Measurements from ENCODE around the gene PGAP3. TPM values are rescaled to one million over a fixed set of nuclear protein-coding genes. Genes with fewer than 3 reads are reported as not detected.

PGAP3 gene
- total and polyA plus RNA-seq, 2 donors: 6.6 to 18.5 TPM

- H3K4me1 ChIP-seq (ENCODE audit: control insufficient read depth in 2 of 2, insufficient read depth in 2 of 2, low read length in 2 of 2): peaks cover 21 to 51% of the 10 kb centered on the region in 2 donors
- H3K9me3 ChIP-seq (ENCODE audit: control insufficient read depth in 2 of 2, insufficient read depth in 1 of 2, low read length in 1 of 2): peaks cover 0 to 2% of the 10 kb centered on the region in 2 donors
Observed at GRCh38 chr17:39639566-39640458, 48.0 kb downstream of the PGAP3 start.

DNA sequence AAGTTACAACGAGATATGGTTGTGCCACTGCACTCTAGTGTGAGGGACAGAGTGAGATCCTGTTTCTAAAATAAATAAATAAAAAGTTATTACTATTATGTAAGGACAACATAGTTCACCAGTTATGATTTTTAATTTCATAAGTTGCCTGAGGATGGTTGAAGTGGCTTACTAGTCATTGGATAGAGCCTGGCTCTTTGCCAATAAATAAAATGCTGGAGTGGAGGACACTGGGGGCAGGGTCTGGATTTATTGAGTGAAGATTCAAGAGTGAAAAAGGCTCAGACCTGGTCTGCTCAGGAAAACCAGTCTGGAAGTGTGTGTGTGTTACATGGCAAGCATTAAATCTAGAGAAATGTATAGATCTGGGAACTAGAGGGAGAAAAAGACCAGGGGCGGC is 48.8 kb downstream of the PGAP3 start:
- peaks cover 21 to 58% of the 10 kb centered on the region in 2 donors for H3K4me1 ChIP-seq (ENCODE audit: control insufficient read depth in 2 of 2, insufficient read depth in 2 of 2, low read length in 2 of 2)
- 92% methylated on average over 2 of the region's 2 CpGs for WGBS
- H3K4me3 ChIP-seq (ENCODE audit: low read length in 2 of 2): no peak overlapping the region

More at GRCh38 chr17:39639566-39640458, 48.0 kb downstream of the PGAP3 start:
- no peak for DNase-seq (ENCODE audit: low read depth in 6 of 9, low spot score in 9 of 9)
- Histone ChIP-seq H3K4me3 (ENCODE audit: low read length in 2 of 2) (no peak overlapping the region), H3K27ac (ENCODE audit: low read depth in 1 of 2, low read length in 1 of 2) (no peak overlapping the region), H3K36me3 (ENCODE audit: control insufficient read depth in 2 of 2, insufficient read depth in 2 of 2, low read length in 1 of 2) (peaks cover 0 to 3% of the 10 kb centered on the region in 2 donors), H3K27me3 (ENCODE audit: control insufficient read depth in 2 of 2, insufficient read depth in 1 of 2, low read length in 1 of 2) (no peaks in the 10 kb centered on the region)
- WGBS: 97% methylated on average over 11 of the region's 11 CpGs

DNA sequence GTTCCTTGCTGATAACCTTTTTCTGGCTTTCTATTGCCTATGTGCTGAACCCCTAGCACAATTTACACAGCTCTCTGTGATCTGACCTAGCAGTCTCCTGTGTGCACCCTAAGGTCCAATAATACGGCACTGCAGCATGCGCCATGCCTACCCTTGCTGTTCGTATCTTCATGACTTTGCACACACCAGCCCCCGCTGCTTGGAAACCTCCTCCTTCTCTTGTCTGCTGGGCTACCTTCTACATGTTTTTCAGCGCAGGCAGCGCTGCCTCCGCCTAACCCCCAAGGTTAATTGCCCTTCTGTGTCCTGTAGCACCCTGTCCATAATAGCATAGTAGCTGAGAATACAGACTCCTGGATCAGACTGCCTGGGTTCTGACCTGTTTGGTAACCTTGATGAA is 49.5 kb downstream of the PGAP3 start:
- peaks cover 0 to 2% of the 10 kb centered on the region in 2 donors for H3K9me3 ChIP-seq (ENCODE audit: control insufficient read depth in 2 of 2, insufficient read depth in 1 of 2, low read length in 1 of 2)
- peaks cover 21 to 64% of the 10 kb centered on the region in 2 donors for H3K4me1 ChIP-seq (ENCODE audit: control insufficient read depth in 2 of 2, insufficient read depth in 2 of 2, low read length in 2 of 2)
- H3K36me3 ChIP-seq (ENCODE audit: control insufficient read depth in 2 of 2, insufficient read depth in 2 of 2, low read length in 1 of 2): peaks cover 0 to 3% of the 10 kb centered on the region in 2 donors
- H3K27ac ChIP-seq (ENCODE audit: low read depth in 1 of 2, low read length in 1 of 2): no peak overlapping the region
- H3K4me3 ChIP-seq (ENCODE audit: low read length in 2 of 2): peak overlapping the region; percentile 88 to 92
- 97% methylated on average over 7 of the region's 7 CpGs for WGBS
- no peaks in the 10 kb centered on the region for H3K27me3 ChIP-seq (ENCODE audit: control insufficient read depth in 2 of 2, insufficient read depth in 1 of 2, low read length in 1 of 2)
- DNase-seq (ENCODE audit: low read depth in 6 of 9, low spot score in 9 of 9): no peak

More for the DNA sequence above, 48.8 kb downstream of the PGAP3 start:
- no peaks in the 10 kb centered on the region for H3K27me3 ChIP-seq (ENCODE audit: control insufficient read depth in 2 of 2, insufficient read depth in 1 of 2, low read length in 1 of 2)
- DNase-seq (ENCODE audit: low read depth in 6 of 9, low spot score in 9 of 9): no peak
- H3K9me3 ChIP-seq (ENCODE audit: control insufficient read depth in 2 of 2, insufficient read depth in 1 of 2, low read length in 1 of 2): peaks cover 0 to 2% of the 10 kb centered on the region in 2 donors
- H3K36me3 ChIP-seq (ENCODE audit: control insufficient read depth in 2 of 2, insufficient read depth in 2 of 2, low read length in 1 of 2): peaks cover 0 to 3% of the 10 kb centered on the region in 2 donors
- H3K27ac ChIP-seq (ENCODE audit: low read depth in 1 of 2, low read length in 1 of 2): no peak overlapping the region

DNA sequence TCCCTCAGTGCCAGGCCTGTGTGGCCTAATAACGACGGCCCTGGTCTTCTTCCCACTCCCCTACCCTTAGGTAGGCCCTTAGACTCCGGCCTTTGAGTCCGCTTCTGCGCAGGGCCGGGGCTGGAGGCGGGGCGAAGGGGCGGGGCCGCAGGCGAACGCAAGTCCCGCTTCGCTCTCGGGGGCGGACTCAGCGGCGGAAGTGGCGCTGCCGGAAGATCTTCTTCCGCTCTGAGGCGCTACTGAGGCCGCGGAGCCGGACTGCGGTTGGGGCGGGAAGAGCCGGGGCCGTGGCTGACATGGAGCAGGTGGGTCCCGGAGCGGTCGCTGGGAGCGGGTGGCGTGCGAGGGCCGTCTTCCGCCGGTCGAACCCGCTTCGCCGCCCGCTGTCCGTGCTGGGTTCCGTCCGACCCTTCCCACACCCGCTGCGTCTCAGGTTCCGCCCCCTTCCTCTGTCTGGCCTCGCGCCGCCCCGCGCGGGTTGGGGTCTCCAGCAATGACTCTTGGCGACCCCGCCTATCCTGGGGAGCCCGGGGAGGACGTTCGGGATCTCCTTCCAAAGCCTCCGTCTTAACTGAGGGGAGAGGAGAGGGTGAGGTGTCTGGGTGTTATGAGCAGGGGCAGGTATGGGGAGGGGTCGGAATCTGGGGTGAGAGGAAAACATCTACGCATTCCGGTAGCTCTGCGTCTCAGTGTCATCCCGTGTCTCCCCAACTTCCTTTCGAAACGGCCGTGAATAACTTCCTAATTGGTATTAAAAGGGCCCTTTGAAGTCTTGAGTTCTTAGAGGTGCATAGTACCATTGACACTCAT is 50.7 kb downstream of the PGAP3 start, which contains the start of gene STARD3:
Gene STARD3, plus strand, starts transcription at position 218 of the 810 bp plus-strand sequence. CDS start 16,388 bp downstream, outside the sequence.
- peak; percentile 65 to 94 (median 80) for DNase-seq (ENCODE audit: low read depth in 6 of 9, low spot score in 9 of 9)
- Histone ChIP-seq H3K4me3 (ENCODE audit: low read length in 2 of 2) (peak within 1 kb of the TSS; percentile 88 to 92), H3K27ac (ENCODE audit: low read depth in 1 of 2, low read length in 1 of 2) (peak within 1 kb of the TSS; percentile 76 to 96), H3K9me3 (ENCODE audit: control insufficient read depth in 2 of 2, insufficient read depth in 1 of 2, low read length in 1 of 2) (peaks cover 0 to 2% of the 10 kb centered on the region in 2 donors), H3K4me1 (ENCODE audit: control insufficient read depth in 2 of 2, insufficient read depth in 2 of 2, low read length in 2 of 2) (peaks cover 24 to 75% of the 10 kb centered on the region in 2 donors), H3K27me3 (ENCODE audit: control insufficient read depth in 2 of 2, insufficient read depth in 1 of 2, low read length in 1 of 2) (peaks cover 0 to 2% of the 10 kb centered on the region in 2 donors), H3K36me3 (ENCODE audit: control insufficient read depth in 2 of 2, insufficient read depth in 2 of 2, low read length in 1 of 2) (peaks cover 0 to 3% of the 10 kb centered on the region in 2 donors)
- WGBS: under 1% methylated on average over 69 of the region's 69 CpGs

GRCh38 chr17:39636587-39636926 is 51.3 kb downstream of the PGAP3 start:
- no peak for DNase-seq (ENCODE audit: low read depth in 6 of 9, low spot score in 9 of 9)
- Histone ChIP-seq H3K27ac (ENCODE audit: low read depth in 1 of 2, low read length in 1 of 2) (peak overlapping the region; percentile 76 to 89), H3K4me3 (ENCODE audit: low read length in 2 of 2) (peak overlapping the region; percentile 88 to 92), H3K27me3 (ENCODE audit: control insufficient read depth in 2 of 2, insufficient read depth in 1 of 2, low read length in 1 of 2) (peaks cover 0 to 5% of the 10 kb centered on the region in 2 donors), H3K9me3 (ENCODE audit: control insufficient read depth in 2 of 2, insufficient read depth in 1 of 2, low read length in 1 of 2) (peaks cover 0 to 2% of the 10 kb centered on the region in 2 donors), H3K36me3 (ENCODE audit: control insufficient read depth in 2 of 2, insufficient read depth in 2 of 2, low read length in 1 of 2) (peaks cover 0 to 3% of the 10 kb centered on the region in 2 donors), H3K4me1 (ENCODE audit: control insufficient read depth in 2 of 2, insufficient read depth in 2 of 2, low read length in 2 of 2) (peaks cover 27 to 80% of the 10 kb centered on the region in 2 donors)
- 27% methylated on average over 6 of the region's 6 CpGs for WGBS

GRCh38 chr17:39635614-39636176 is 52.2 kb downstream of the PGAP3 start:
- Histone ChIP-seq H3K4me1 (ENCODE audit: control insufficient read depth in 2 of 2, insufficient read depth in 2 of 2, low read length in 2 of 2) (peaks cover 28 to 81% of the 10 kb centered on the region in 2 donors), H3K36me3 (ENCODE audit: control insufficient read depth in 2 of 2, insufficient read depth in 2 of 2, low read length in 1 of 2) (peaks cover 0 to 3% of the 10 kb centered on the region in 2 donors), H3K27me3 (ENCODE audit: control insufficient read depth in 2 of 2, insufficient read depth in 1 of 2, low read length in 1 of 2) (peaks cover 0 to 8% of the 10 kb centered on the region in 2 donors), H3K9me3 (ENCODE audit: control insufficient read depth in 2 of 2, insufficient read depth in 1 of 2, low read length in 1 of 2) (peaks cover 0 to 2% of the 10 kb centered on the region in 2 donors), H3K4me3 (ENCODE audit: low read length in 2 of 2) (no peak overlapping the region), H3K27ac (ENCODE audit: low read depth in 1 of 2, low read length in 1 of 2) (no peak overlapping the region)
- no peak for DNase-seq (ENCODE audit: low read depth in 6 of 9, low spot score in 9 of 9)
- WGBS: 95% methylated on average over 8 of the region's 8 CpGs

DNA sequence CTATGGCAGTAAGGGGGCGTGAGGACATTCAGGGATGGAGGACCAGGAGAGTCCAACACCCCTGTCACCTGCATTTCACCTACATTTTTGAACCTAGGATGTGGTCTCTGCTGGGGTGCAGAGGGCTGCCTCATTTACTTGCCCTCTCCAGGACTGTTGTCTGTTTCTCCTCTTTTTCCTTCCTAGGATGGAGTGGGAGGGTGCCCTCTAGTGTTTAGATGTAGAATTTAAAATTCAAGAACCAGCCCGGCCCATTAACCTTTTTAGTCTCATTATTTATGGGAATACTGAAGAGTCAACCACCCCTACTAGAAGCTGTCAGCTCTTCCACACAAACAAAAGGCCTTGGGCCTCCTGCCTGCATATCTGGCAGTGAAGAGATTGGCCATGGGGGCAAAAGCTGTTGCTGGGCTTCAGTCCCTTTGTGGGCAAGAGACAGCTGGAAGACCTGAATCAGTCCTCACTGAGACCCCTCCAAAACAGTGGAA is 53.4 kb downstream of the PGAP3 start:
- no peaks in the 10 kb centered on the region for H3K36me3 ChIP-seq (ENCODE audit: control insufficient read depth in 2 of 2, insufficient read depth in 2 of 2, low read length in 1 of 2)
- H3K27ac ChIP-seq (ENCODE audit: low read depth in 1 of 2, low read length in 1 of 2): no peak overlapping the region
- 53% methylated on average over 2 of the region's 2 CpGs for WGBS
- DNase-seq (ENCODE audit: low read depth in 6 of 9, low spot score in 9 of 9): peak in 3 of 9 donors; percentile 26 to 63 (median 49)
- H3K4me3 ChIP-seq (ENCODE audit: low read length in 2 of 2): no peak overlapping the region
- H3K27me3 ChIP-seq (ENCODE audit: control insufficient read depth in 2 of 2, insufficient read depth in 1 of 2, low read length in 1 of 2): peaks cover 0 to 19% of the 10 kb centered on the region in 2 donors
- H3K9me3 ChIP-seq (ENCODE audit: control insufficient read depth in 2 of 2, insufficient read depth in 1 of 2, low read length in 1 of 2): peaks cover 0 to 2% of the 10 kb centered on the region in 2 donors
- H3K4me1 ChIP-seq (ENCODE audit: control insufficient read depth in 2 of 2, insufficient read depth in 2 of 2, low read length in 2 of 2): peaks cover 28 to 68% of the 10 kb centered on the region in 2 donors

DNA sequence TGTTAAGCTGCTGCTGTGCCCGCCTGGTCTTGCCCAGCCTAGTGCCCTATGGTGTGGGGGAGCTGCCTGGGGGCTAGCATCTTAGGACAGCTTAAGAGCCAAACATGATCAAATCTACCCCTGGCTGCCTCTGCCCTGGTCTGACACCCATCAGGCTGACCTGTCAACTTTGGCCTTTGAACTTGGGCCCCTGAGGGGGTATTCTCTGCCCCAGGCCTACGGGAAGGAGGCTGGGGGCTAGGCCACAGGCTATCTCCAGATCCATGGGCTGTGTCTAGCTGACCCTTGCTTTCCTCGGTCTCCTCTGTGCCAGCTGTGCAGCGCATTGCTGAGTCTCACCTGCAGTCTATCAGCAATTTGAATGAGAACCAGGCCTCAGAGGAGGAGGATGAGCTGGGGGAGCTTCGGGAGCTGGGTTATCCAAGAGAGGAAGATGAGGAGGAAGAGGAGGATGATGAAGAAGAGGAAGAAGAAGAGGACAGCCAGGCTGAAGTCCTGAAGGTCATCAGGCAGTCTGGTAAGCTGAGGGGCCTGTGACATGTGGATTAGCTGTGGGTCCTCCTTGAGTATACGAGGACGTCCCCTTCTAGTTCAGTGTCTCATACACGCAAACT is 54.2 kb downstream of the PGAP3 start:
- WGBS: 93% methylated on average over 8 of the region's 8 CpGs
- Histone ChIP-seq H3K4me3 (ENCODE audit: low read length in 2 of 2) (no peak overlapping the region), H3K36me3 (ENCODE audit: control insufficient read depth in 2 of 2, insufficient read depth in 2 of 2, low read length in 1 of 2) (no peaks in the 10 kb centered on the region), H3K4me1 (ENCODE audit: control insufficient read depth in 2 of 2, insufficient read depth in 2 of 2, low read length in 2 of 2) (peaks cover 25 to 60% of the 10 kb centered on the region in 2 donors), H3K27ac (ENCODE audit: low read depth in 1 of 2, low read length in 1 of 2) (no peak overlapping the region), H3K27me3 (ENCODE audit: control insufficient read depth in 2 of 2, insufficient read depth in 1 of 2, low read length in 1 of 2) (peaks cover 4 to 27% of the 10 kb centered on the region in 2 donors), H3K9me3 (ENCODE audit: control insufficient read depth in 2 of 2, insufficient read depth in 1 of 2, low read length in 1 of 2) (peaks cover 0 to 2% of the 10 kb centered on the region in 2 donors)
- no peak for DNase-seq (ENCODE audit: low read depth in 6 of 9, low spot score in 9 of 9)

All from thymus (tissue), 11 donors.